Psoas muscle (tissue), 8 donors: ENCODE results near the gene TCF12. TPM values are rescaled to one million over a fixed set of nuclear protein-coding genes. Genes with fewer than 3 reads are reported as not detected.

ENCODE experiments used
- ATAC-seq, 4 donors: fragments of 200-7000 bp; cut with Tn5 transposase; one replicate each; pipeline ENCODE4 v1.9.1; 2020; ENCODE audit warnings: moderate library complexity in 3 of 4, mild to moderate bottlenecking in 2 of 4
- DNase-seq, 2 donors: peaks; one replicate each; pipeline ENCODE4 v3.0.0-alpha.2; 2020
- H3K27ac ChIP-seq: fragments of 200-600 bp; one replicate; pipeline ENCODE4 v1.8.0; 2022
- H3K27me3 ChIP-seq, 3 donors: fragments of 200-600 bp in 1 of 3; one replicate each; pipeline versions ENCODE4 v1.6.1 to v1.8.0; 2013 to 2022; ENCODE audit warnings: low read length in 2 of 3, mild to moderate bottlenecking in 2 of 3, moderate library complexity in 1 of 3; ENCODE audit not compliant: insufficient read depth in 3 of 3
- H3K36me3 ChIP-seq, 2 donors: fragments of 200-600 bp in 1 of 2; one replicate each; pipeline versions ENCODE4 v1.6.1 to v1.8.0; 2013 to 2022; ENCODE audit warnings: low read depth in 1 of 2, mild to moderate bottlenecking in 1 of 2, moderate library complexity in 1 of 2; ENCODE audit not compliant: insufficient read depth in 1 of 2
- H3K4me1 ChIP-seq: fragments of 200-600 bp; one replicate; pipeline ENCODE4 v1.8.0; 2022
- H3K4me3 ChIP-seq: fragments of 200-600 bp; one replicate; pipeline ENCODE4 v1.8.0; 2022; ENCODE audit warnings: mild to moderate bottlenecking
- H3K9me3 ChIP-seq: fragments of 200-600 bp; one replicate; pipeline ENCODE4 v1.8.0; 2022
- WGBS, 3 donors: extraction: QIAGEN DNeasy Blood & Tissue Kit; methylation state at CpG; one replicate each; pipeline versions ENCODE4 v1.1.6 to v1.1.7; 2013; 5-methylcytosine and 5-hydroxymethylcytosine counted together
- intact Hi-C, 2 donors: fragments of 100-400 bp; cut with DNase I; formaldehyde crosslinking; loops; one replicate each; pipeline versions ENCODE4 v1.11.0 to v1.14.2; 2022
- polyA plus RNA-seq, 3 donors: library from polyadenylated mRNA; stranded (reverse); fragments of 200-250 nt; gene quantifications; one replicate each; pipeline ENCODE4 v1.2.3, GENCODE V29; 2013
- total RNA-seq, 4 donors: library from RNA; stranded (reverse); fragmentation: NEBNext Ultra II Directional in 2 of 4; extraction: Animal tissue kit (Norgen Biotek cat#: 25700) in 2 of 4; gene quantifications; one replicate each; pipeline versions ENCODE4 v1.2.1 to v1.2.4, GENCODE V29; 2021 to 2023
- TF ChIP-seq, protein P1 (sequence below): fragments of 200-600 bp; IDR thresholded peaks from one replicate; pipeline ENCODE4 v1.8.0; 2022; ENCODE audit warnings: antibody characterized with exemption
- donor health status: healthy with polysubstance abuse.
- donor health status: DM: no; HTN: no; CAD: no; lungs with moderate emphysema.
- donor health status: Bipolar disorder and iron deficiency.
- donor health status: healthy.
- donor health status: DM: yes; HTN: yes; CAD: no.
- donor health status: DM: no; HTN: no; CAD: no.
- donor health status: DM: no; HTN: no; CAD: no.
- donor health status: DM: yes; HTN: yes; CAD: no.

TCF12 gene
- total and polyA plus RNA-seq, 7 donors = 10.5 to 53.1 (median 30.5) TPM

DNA sequence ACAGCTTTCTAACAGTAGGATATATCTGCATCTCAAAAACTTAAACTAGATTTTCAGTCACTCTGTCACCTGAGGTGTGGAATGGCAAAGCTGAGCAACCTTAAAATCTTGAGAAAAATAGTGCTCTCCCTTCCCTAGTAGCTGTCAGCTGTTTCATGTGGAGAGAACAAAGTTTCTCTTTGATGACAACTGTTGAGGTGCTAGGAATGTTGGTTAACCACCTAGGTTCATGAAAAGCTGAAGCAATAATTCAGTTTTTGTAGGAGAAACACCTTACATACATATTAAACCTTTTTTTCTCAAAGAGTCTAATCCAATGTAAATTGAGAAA, 40.8 kb downstream of the TCF12 start:
- Histone ChIP-seq H3K4me3 (no peak overlapping the region), H3K4me1 (peaks cover 27% of the 10 kb centered on the region), H3K36me3 (no peaks in the 10 kb centered on the region), H3K9me3 (peaks cover 23% of the 10 kb centered on the region), H3K27ac (no peak overlapping the region), H3K27me3 (no peaks in the 10 kb centered on the region)
- no peak for ATAC-seq
- DNase-seq = no peak
- intact Hi-C loops = no loop called here
- TF ChIP-seq, protein P1, sequence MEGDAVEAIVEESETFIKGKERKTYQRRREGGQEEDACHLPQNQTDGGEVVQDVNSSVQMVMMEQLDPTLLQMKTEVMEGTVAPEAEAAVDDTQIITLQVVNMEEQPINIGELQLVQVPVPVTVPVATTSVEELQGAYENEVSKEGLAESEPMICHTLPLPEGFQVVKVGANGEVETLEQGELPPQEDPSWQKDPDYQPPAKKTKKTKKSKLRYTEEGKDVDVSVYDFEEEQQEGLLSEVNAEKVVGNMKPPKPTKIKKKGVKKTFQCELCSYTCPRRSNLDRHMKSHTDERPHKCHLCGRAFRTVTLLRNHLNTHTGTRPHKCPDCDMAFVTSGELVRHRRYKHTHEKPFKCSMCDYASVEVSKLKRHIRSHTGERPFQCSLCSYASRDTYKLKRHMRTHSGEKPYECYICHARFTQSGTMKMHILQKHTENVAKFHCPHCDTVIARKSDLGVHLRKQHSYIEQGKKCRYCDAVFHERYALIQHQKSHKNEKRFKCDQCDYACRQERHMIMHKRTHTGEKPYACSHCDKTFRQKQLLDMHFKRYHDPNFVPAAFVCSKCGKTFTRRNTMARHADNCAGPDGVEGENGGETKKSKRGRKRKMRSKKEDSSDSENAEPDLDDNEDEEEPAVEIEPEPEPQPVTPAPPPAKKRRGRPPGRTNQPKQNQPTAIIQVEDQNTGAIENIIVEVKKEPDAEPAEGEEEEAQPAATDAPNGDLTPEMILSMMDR = no peak

- WGBS, 3 donors = 93 to 96% (median 95%) methylated on average over 2 of the region's 2 CpGs
- Histone ChIP-seq H3K4me3 (no peak overlapping the region), H3K36me3 (no peaks in the 10 kb centered on the region), H3K4me1 (peaks cover 32% of the 10 kb centered on the region), H3K9me3 (peaks cover 23% of the 10 kb centered on the region), H3K27me3 (no peaks in the 10 kb centered on the region), H3K27ac (no peak overlapping the region)
- intact Hi-C loops = no loop called here
- DNase-seq = no peak
- no peak for ATAC-seq
- TF ChIP-seq, protein P1 = no peak
Measured at GRCh38 chr15:56960116-56960515, 41.7 kb downstream of the TCF12 start.

DNA sequence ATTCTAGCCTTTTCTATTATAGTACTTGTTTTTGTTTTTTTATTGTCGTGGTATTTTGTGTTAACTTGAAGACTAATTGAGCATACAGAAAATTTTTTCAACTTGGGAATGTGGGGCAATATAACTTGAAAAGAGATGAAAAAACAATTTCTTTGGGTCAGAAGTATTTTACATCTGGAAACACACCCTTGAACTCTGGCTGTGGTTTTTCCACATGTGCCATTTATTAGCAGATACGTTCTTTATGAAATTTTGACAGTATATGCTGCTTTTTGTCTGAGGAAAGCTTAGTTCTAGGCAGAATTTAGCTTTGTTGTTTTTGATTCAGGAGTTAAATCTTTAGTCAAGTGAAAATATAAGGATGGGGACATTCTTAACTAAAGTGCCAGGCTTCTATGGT, 44.7 kb downstream of the TCF12 start:
- H3K36me3 ChIP-seq = no peaks in the 10 kb centered on the region
- no peaks in the 10 kb centered on the region for H3K9me3 ChIP-seq
- TF ChIP-seq, protein P1 = no peak
- intact Hi-C loops = no loop called here
- no peak for DNase-seq
- H3K4me3 ChIP-seq = no peak overlapping the region
- no peaks in the 10 kb centered on the region for H3K27me3 ChIP-seq
- H3K27ac ChIP-seq = no peak overlapping the region
- ATAC-seq = no peak
- WGBS, 3 donors = 70 to 82% (median 76%) methylated on average over 2 of the region's 2 CpGs
- H3K4me1 ChIP-seq = peaks cover 41% of the 10 kb centered on the region

- no peak for DNase-seq
- intact Hi-C loops = no loop called here
- TF ChIP-seq, protein P1 = no peak
- H3K4me3 ChIP-seq = no peak overlapping the region
- 60 to 75% (median 64%) methylated on average over 4 of the region's 4 CpGs for WGBS, 3 donors
- peaks cover 37% of the 10 kb centered on the region for H3K4me1 ChIP-seq
- H3K36me3 ChIP-seq = no peaks in the 10 kb centered on the region
- no peak for ATAC-seq
- no peak overlapping the region for H3K27ac ChIP-seq
- H3K27me3 ChIP-seq = no peaks in the 10 kb centered on the region
- H3K9me3 ChIP-seq = no peaks in the 10 kb centered on the region
Measured at GRCh38 chr15:56963710-56964109, 45.3 kb downstream of the TCF12 start.

GRCh38 chr15:56964182-56964581, 45.7 kb downstream of the TCF12 start:
- intact Hi-C loops = no loop called here
- DNase-seq (no peak), ATAC-seq (peak in 1 of 4 donors; percentile 63)
- TF ChIP-seq, protein P1 = no peak
- Histone ChIP-seq H3K27me3 (no peaks in the 10 kb centered on the region), H3K4me3 (no peak overlapping the region), H3K36me3 (no peaks in the 10 kb centered on the region), H3K27ac (no peak overlapping the region), H3K4me1 (peaks cover 41% of the 10 kb centered on the region), H3K9me3 (no peaks in the 10 kb centered on the region)
- 40 to 78% (median 52%) methylated on average over 1 of the region's 1 CpG for WGBS, 3 donors
